ENCODE data around the gene PRKG1.
A peak's percentile ranks its signal among the peaks of the same experiment; 100 is the strongest.

Gene PRKG1

DNA sequence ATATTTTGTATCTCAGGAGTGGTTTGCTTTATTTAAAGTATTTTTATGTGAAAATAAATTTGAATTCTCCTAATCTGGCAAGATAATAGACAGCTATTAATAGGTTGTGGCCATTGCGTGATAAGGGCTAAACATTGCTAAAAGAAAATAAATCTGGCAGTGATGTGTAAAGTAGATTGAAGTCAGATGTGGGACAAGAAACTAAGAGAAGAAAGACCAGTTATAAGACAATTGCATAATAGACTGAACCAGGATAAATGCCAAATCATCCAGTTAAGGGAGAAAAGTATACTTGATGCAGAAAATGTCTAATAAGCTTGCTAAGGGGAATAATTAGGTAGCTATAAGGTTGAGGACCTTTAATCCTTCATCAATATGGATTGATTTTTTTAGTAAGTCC, 822.6 kb downstream of the PRKG1 start:
- Histone ChIP-seq H3K9me3 (ENCODE audit: severe bottlenecking) (no peaks in the 10 kb centered on the region), H3K27me3 (ENCODE audit: insufficient read depth, low read depth, severe bottlenecking) (no peaks in the 10 kb centered on the region), H3K27ac (no peak overlapping the region), H3K4me3 (ENCODE audit: low read depth, low read length) (no peak overlapping the region), H3K36me3 (no peaks in the 10 kb centered on the region)
- DNase-seq, result no peak
- TF ChIP-seq, protein P1, sequence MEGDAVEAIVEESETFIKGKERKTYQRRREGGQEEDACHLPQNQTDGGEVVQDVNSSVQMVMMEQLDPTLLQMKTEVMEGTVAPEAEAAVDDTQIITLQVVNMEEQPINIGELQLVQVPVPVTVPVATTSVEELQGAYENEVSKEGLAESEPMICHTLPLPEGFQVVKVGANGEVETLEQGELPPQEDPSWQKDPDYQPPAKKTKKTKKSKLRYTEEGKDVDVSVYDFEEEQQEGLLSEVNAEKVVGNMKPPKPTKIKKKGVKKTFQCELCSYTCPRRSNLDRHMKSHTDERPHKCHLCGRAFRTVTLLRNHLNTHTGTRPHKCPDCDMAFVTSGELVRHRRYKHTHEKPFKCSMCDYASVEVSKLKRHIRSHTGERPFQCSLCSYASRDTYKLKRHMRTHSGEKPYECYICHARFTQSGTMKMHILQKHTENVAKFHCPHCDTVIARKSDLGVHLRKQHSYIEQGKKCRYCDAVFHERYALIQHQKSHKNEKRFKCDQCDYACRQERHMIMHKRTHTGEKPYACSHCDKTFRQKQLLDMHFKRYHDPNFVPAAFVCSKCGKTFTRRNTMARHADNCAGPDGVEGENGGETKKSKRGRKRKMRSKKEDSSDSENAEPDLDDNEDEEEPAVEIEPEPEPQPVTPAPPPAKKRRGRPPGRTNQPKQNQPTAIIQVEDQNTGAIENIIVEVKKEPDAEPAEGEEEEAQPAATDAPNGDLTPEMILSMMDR (IDR thresholded peaks at IDR 0.05; ENCODE audit: low read depth, low read length), result no peak

- Histone ChIP-seq H3K27ac (no peak overlapping the region), H3K27me3 (ENCODE audit: insufficient read depth, low read depth, severe bottlenecking) (no peaks in the 10 kb centered on the region), H3K9me3 (ENCODE audit: severe bottlenecking) (no peaks in the 10 kb centered on the region), H3K4me3 (ENCODE audit: low read depth, low read length) (no peak overlapping the region), H3K36me3 (no peaks in the 10 kb centered on the region)
- no peak for DNase-seq
- TF ChIP-seq, protein P1 (IDR thresholded peaks at IDR 0.05; ENCODE audit: low read depth, low read length), result no peak
Observed at GRCh38 chr10:51897560-51897959, 823.3 kb downstream of the PRKG1 start.

DNA sequence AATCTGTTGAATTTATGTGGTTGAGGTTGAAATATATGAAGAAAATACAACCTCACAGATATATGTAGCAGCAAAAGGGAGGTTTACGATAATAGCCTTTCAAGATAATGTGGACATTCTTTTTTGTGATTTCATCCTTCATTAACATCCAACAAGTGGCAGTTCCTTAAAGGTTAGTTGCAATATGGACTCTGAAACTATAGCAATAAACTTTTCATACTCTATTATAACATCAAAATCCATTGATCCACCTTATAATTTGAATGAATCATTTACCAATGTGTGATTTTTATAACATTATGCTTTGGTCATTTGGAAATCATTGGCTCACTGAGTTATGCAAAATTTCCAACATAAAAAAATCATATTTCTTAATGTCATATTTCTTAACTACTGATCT, 825.9 kb downstream of the PRKG1 start:
- H3K36me3 ChIP-seq, result no peaks in the 10 kb centered on the region
- no peaks in the 10 kb centered on the region for H3K27me3 ChIP-seq (ENCODE audit: insufficient read depth, low read depth, severe bottlenecking)
- TF ChIP-seq, protein P1 (IDR thresholded peaks at IDR 0.05; ENCODE audit: low read depth, low read length), result no peak
- H3K9me3 ChIP-seq (ENCODE audit: severe bottlenecking), result no peaks in the 10 kb centered on the region
- no peak overlapping the region for H3K4me3 ChIP-seq (ENCODE audit: low read depth, low read length)
- no peak overlapping the region for H3K27ac ChIP-seq
- no peak for DNase-seq

GRCh38 chr10:51903675-51904074, 829.4 kb downstream of the PRKG1 start:
- DNase-seq, result no peak
- no peaks in the 10 kb centered on the region for H3K9me3 ChIP-seq (ENCODE audit: severe bottlenecking)
- TF ChIP-seq, protein P1 (IDR thresholded peaks at IDR 0.05; ENCODE audit: low read depth, low read length), result no peak
- no peak overlapping the region for H3K4me3 ChIP-seq (ENCODE audit: low read depth, low read length)
- H3K27ac ChIP-seq, result no peak overlapping the region
- H3K27me3 ChIP-seq (ENCODE audit: insufficient read depth, low read depth, severe bottlenecking), result no peaks in the 10 kb centered on the region
- no peaks in the 10 kb centered on the region for H3K36me3 ChIP-seq

DNA sequence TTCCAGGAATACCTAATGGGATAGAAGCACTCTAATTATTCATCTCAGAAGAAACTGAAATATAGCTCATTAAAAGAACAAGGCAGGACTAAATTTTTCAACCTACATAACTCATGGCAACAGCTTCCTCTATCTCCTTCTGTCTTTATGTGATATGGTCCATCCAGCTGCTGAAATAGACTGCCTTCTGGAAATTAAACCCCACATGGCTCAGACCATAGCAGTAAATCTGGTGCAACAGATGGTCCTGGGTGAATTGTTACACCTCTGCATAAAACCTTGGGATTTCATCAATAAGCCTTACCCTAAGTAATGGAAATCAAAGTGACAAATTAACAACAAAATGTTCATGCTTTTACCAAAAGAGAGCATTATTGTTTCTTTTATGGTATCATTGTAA, 830.7 kb downstream of the PRKG1 start:
- H3K27ac ChIP-seq, result no peak overlapping the region
- peak; percentile 29 for DNase-seq
- no peaks in the 10 kb centered on the region for H3K9me3 ChIP-seq (ENCODE audit: severe bottlenecking)
- TF ChIP-seq, protein P1 (IDR thresholded peaks at IDR 0.05; ENCODE audit: low read depth, low read length), result no peak
- no peaks in the 10 kb centered on the region for H3K27me3 ChIP-seq (ENCODE audit: insufficient read depth, low read depth, severe bottlenecking)
- no peak overlapping the region for H3K4me3 ChIP-seq (ENCODE audit: low read depth, low read length)
- no peaks in the 10 kb centered on the region for H3K36me3 ChIP-seq

GRCh38 chr10:51907361-51907760, 833.1 kb downstream of the PRKG1 start:
- DNase-seq, result no peak
- TF ChIP-seq, protein P1 (IDR thresholded peaks at IDR 0.05; ENCODE audit: low read depth, low read length), result no peak

More at GRCh38 chr10:51907361-51907760, 833.1 kb downstream of the PRKG1 start:
- Histone ChIP-seq H3K27me3 (ENCODE audit: insufficient read depth, low read depth, severe bottlenecking) (no peaks in the 10 kb centered on the region), H3K9me3 (ENCODE audit: severe bottlenecking) (no peaks in the 10 kb centered on the region), H3K4me3 (ENCODE audit: low read depth, low read length) (no peak overlapping the region), H3K36me3 (no peaks in the 10 kb centered on the region), H3K27ac (no peak overlapping the region)

Measured in WERI-Rb-1 (cell line).